K562 treated with DMSO at 1 percent for 24 hours (cell line): Measurements from ENCODE around the gene TIAM1. TPM values are rescaled to one million over a fixed set of nuclear protein-coding genes. Genes with fewer than 3 reads are reported as not detected.

Experiments used
- total RNA-seq: library from RNA; unstranded; fragments of 300-600 nt; gene quantifications from 2 replicates; pipeline ENCODE4 v1.2.3, GENCODE V29; 2022; ENCODE audit warnings: low read depth; ENCODE audit not compliant: insufficient read depth

Gene TIAM1
- total RNA-seq: 0.07 TPM in 1 of 2 replicates, not detected in the other

DNA sequence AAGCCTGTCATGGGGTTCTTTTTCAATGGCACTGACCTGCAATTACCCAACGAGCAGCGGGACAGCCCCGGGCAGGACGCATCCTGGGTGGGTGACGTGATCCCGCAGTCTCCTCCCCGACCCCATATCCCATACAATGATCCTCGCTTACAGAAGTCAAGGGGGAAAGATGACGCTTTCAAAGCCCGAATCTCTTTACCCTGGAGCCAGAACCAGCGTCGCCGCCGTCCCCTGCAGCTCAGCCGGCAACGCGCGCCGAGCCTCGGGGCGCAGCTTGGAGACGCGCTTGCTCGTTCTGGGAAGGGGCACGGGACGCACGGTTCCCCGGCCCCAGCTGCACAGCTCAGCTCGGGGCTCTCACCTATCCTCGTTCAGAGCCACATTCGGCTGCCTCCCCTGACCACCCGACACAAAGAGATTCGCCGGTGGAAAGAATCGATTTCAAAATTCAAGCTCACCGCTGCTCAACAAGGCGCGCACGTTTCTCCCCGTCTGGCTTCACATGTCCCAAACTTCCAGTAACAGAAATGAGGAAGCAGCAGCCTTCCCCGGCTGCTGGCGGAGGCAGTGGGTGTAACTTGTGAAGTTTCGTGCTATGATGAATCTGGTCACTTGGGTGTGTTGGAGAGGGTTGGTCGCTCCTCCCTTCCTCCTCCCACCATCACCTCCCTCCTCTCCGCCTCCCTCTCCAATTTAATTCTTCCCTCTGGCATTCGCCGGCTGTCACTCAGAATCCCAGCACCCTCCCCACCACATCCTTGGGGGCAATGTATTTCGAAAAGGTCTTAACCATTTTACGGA, at the start of gene TIAM1:
Gene TIAM1, minus strand, starts transcription at position 582 of the 801 bp plus-strand sequence. CDS start 77,289 bp downstream, outside the sequence.

